ENCODE data around the gene CFAP20.

The CFAP20 gene

GRCh38 chr16:58123896-58124600 is 5.1 kb downstream of the CFAP20 start:
- DNase-seq, result peak; percentile 35

- peak; percentile 20 for DNase-seq
Measured at GRCh38 chr16:58121132-58121531, 8.0 kb downstream of the CFAP20 start.

GRCh38 chr16:58120234-58120633 is 8.9 kb downstream of the CFAP20 start:
- peak; percentile 20 for DNase-seq

GRCh38 chr16:58119509-58119845 is 9.7 kb downstream of the CFAP20 start:
- DNase-seq, result peak; percentile 14

GRCh38 chr16:58118801-58119508 is 10.2 kb downstream of the CFAP20 start:
- no peak for DNase-seq

- no peak for DNase-seq
Measured at GRCh38 chr16:58116529-58116928, 12.7 kb downstream of the CFAP20 start.

GRCh38 chr16:58116081-58116480 is 13.1 kb downstream of the CFAP20 start:
- no peak for DNase-seq

- DNase-seq, result no peak
Measured at GRCh38 chr16:58114827-58115825, 14.1 kb downstream of the CFAP20 start.

GRCh38 chr16:58111302-58111627 is 17.9 kb downstream of the CFAP20 start:
- DNase-seq, result no peak

- DNase-seq, result peak; percentile 1
Measured at GRCh38 chr16:58110571-58111301, 18.4 kb downstream of the CFAP20 start.

- no peak for DNase-seq
Measured at GRCh38 chr16:58109881-58110280, 19.3 kb downstream of the CFAP20 start.

GRCh38 chr16:58109330-58109729 is 19.9 kb downstream of the CFAP20 start:
- DNase-seq, result no peak

GRCh38 chr16:58107709-58108108 is 21.5 kb downstream of the CFAP20 start:
- no peak for DNase-seq

- no peak for DNase-seq
Measured at GRCh38 chr16:58107228-58107627, 22.0 kb downstream of the CFAP20 start.

GRCh38 chr16:58105631-58106030 is 23.6 kb downstream of the CFAP20 start:
- DNase-seq, result no peak

- DNase-seq, result no peak
Measured at GRCh38 chr16:58102665-58103392, 26.4 kb downstream of the CFAP20 start.

- no peak for DNase-seq
Measured at GRCh38 chr16:58099956-58100300, 29.3 kb downstream of the CFAP20 start.

GRCh38 chr16:58099097-58099955 is 29.9 kb downstream of the CFAP20 start:
- no peak for DNase-seq

- DNase-seq, result peak; percentile 46
Measured at GRCh38 chr16:58098207-58099096, 30.7 kb downstream of the CFAP20 start.

GRCh38 chr16:58096249-58096648 is 32.9 kb downstream of the CFAP20 start:
- DNase-seq, result no peak

Measured in NCI-H69 (cell line).